Hematopoietic multipotent progenitor cell treated with erythropoietin and hydrocortisone succinate and interleukin-3 and kit ligand, for 4 days (in vitro differentiated cells): ENCODE data around the gene WDR70.
A peak's percentile ranks its signal among the peaks of the same experiment; 100 is the strongest.
"Not testable (repeated sequence)": the region's sequence is repeated elsewhere in the genome, so short reads cannot be mapped to it uniquely, and the experiment has no call there.

ENCODE experiments used
- DNase-seq: peaks from one replicate; pipeline ENCODE4 v3.0.0-alpha.2; 2015

The WDR70 gene

GRCh38 chr5:37454402-37455055, 75.4 kb downstream of the WDR70 start:
- not testable (repeated sequence) for DNase-seq

GRCh38 chr5:37463191-37464051, 84.3 kb downstream of the WDR70 start:
- DNase-seq, result peak; percentile 58

- not testable (repeated sequence) for DNase-seq
Measured at GRCh38 chr5:37464581-37464980, 85.5 kb downstream of the WDR70 start.

GRCh38 chr5:37469383-37469782, 90.3 kb downstream of the WDR70 start:
- not testable (repeated sequence) for DNase-seq

GRCh38 chr5:37471666-37472197, 92.6 kb downstream of the WDR70 start:
- no peak for DNase-seq

GRCh38 chr5:37477426-37477825, 98.3 kb downstream of the WDR70 start:
- DNase-seq, result no peak

GRCh38 chr5:37478121-37478894, 99.2 kb downstream of the WDR70 start:
- no peak for DNase-seq

- DNase-seq, result not testable (repeated sequence)
Measured at GRCh38 chr5:37481395-37481794, 102.3 kb downstream of the WDR70 start.

GRCh38 chr5:37490120-37490810, 111.1 kb downstream of the WDR70 start:
- DNase-seq, result peak; percentile 15

GRCh38 chr5:37490931-37491330, 111.8 kb downstream of the WDR70 start:
- DNase-seq, result no peak

- no peak for DNase-seq
Measured at GRCh38 chr5:37492778-37493555, 113.8 kb downstream of the WDR70 start.

- no peak for DNase-seq
Measured at GRCh38 chr5:37494756-37495155, 115.6 kb downstream of the WDR70 start.

GRCh38 chr5:37495210-37495609, 116.1 kb downstream of the WDR70 start:
- DNase-seq, result peak; percentile 85

GRCh38 chr5:37495668-37496347, 116.7 kb downstream of the WDR70 start:
- no peak for DNase-seq

- no peak for DNase-seq
Measured at GRCh38 chr5:37496902-37497445, 117.9 kb downstream of the WDR70 start.

GRCh38 chr5:37501152-37501551, 122.0 kb downstream of the WDR70 start:
- DNase-seq, result no peak

- no peak for DNase-seq
Measured at GRCh38 chr5:37506241-37506640, 127.1 kb downstream of the WDR70 start.

- DNase-seq, result no peak
Measured at GRCh38 chr5:37506722-37507121, 127.6 kb downstream of the WDR70 start.

GRCh38 chr5:37511646-37512045, 132.5 kb downstream of the WDR70 start:
- DNase-seq, result no peak

- no peak for DNase-seq
Measured at GRCh38 chr5:37514946-37515345, 135.8 kb downstream of the WDR70 start.

- no peak for DNase-seq
Measured at GRCh38 chr5:37517686-37518085, 138.6 kb downstream of the WDR70 start.
